Nucleus accumbens (tissue), 56 donors: ENCODE data around the gene MYDGF.

Experiments used
- DNase-seq, 56 donors: peaks; one replicate each; lab custom pipeline; 2025; lab: John Stamatoyannopoulos, UW

Gene MYDGF

DNA sequence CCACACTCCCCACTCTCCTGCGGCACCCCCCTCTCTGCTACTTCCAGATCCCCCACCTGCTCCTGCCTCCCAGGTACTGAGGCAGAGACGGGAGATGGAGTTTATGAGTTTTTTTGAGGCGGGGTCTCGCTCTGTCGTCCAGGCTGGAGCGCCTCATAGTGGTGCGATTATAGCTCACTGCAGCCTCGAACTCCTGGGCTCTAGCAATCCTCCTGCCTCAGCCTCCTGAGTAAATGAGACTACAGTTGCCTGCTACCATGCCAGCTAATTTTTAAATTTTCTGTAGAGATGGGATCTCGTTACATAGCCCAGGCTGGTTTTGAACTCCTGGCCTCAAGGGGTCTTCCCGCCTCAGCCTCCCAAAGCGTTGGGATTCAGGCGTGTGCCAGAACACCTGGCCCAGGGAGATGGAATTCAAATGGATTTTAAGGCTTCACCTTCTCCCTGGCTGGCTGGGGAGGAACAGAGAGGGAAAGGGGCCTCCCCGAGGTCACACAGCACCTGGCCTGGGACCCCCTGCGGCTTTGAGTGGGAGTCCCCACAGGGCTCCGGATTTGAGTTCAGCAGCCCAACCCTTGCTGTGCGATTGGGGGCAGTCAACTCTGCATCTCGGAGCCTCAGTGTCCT is 50.4 kb downstream of the MYDGF start:
- no peak for DNase-seq

DNA sequence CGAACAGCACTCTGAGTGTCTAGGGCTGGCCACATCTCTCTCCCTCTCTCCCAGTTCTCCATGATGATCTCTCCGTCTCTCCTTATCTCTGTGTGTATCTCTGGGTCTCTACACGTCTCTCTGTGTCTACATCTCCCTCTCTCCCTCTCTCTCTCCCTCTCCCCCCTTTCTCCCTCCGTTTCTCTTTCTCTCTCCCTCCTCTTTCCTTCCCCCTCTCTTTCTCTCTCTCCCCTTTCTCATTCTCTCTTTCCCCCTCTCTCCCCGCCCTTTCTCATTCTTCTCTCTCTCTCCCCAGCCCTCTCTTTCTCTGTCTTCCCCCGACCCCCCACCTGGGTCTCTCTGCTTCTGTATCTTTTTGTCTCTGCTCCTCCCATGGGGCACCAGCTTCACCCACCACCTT is 52.1 kb downstream of the MYDGF start:
- DNase-seq: no peak

DNA sequence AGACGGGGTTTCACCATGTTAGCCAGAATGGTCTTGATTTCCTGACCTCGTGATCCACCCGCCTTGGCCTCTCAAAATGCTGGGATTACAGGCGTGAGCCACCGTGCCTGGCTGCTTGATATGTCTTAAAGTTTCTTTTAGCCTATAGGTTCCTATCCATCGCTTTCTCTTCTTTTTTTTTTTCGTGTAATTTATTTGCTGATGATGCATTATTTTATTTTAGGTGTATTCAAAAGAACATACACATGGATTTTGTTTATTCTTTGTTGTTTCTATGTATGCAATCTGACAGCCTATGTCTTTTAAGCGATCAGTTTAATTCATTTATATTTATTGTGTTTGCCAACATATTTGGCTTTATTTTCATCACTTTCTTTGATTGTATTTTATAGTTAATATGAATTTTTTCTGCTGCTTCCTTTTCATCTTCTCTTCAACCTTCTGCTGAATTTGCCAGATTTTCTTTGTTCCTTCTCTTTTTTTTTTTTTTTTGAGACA is 56.8 kb downstream of the MYDGF start:
- DNase-seq: no peak

DNA sequence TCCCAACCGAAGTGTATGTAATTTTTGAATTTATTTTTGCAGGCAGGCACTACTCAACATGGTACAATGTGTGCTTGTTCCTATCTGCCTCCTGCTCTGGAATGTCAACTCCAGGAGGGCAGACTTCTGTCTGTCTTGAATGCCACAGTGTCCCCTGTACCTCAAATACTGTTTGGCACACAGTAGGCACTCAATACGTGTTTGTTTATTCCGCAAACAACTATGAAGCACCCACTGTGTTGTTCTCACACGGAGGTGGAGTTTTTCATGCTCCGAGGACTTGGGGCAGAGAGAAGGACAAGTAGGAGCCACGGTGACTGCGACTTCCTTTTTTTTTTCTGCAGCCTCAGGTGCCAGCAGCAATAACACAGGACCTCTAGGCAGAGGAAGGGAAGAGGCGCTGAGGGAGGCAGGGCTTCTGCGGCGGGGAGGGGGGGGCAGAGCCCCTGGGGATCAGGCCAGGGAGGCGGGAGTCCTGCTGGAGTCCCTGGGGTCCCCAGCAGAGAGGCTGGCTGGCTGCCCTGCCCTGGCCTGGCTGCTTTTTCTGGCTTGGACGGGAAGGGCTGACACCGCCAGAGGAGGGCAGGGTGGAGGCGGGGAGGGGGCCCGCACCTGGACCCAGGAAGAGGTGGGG is 60.1 kb downstream of the MYDGF start:
- peak in 3 of 56 donors; percentile 2 to 39 (median 4) for DNase-seq
